GM12864 (cell line): ENCODE measurements around the gene PLXNC1.

Source experiments
- DNase-seq: peaks from one replicate; pipeline ENCODE4 v3.0.0-alpha.2; 2011; ENCODE audit warnings: low read depth
- H3K4me3 ChIP-seq: 2 replicates; pipeline ENCODE4 v1.5.1; 2011; ENCODE audit warnings: mild to moderate bottlenecking, low read depth, low read length, control low read depth
- CTCF ChIP-seq: IDR thresholded peaks from 2 replicates; pipeline ENCODE4 v1.5.1; 2011; ENCODE audit warnings: low read depth, mild to moderate bottlenecking, moderate library complexity, low read length, control low read depth, inconsistent platforms; ENCODE audit errors: missing control alignments

PLXNC1 gene

DNA sequence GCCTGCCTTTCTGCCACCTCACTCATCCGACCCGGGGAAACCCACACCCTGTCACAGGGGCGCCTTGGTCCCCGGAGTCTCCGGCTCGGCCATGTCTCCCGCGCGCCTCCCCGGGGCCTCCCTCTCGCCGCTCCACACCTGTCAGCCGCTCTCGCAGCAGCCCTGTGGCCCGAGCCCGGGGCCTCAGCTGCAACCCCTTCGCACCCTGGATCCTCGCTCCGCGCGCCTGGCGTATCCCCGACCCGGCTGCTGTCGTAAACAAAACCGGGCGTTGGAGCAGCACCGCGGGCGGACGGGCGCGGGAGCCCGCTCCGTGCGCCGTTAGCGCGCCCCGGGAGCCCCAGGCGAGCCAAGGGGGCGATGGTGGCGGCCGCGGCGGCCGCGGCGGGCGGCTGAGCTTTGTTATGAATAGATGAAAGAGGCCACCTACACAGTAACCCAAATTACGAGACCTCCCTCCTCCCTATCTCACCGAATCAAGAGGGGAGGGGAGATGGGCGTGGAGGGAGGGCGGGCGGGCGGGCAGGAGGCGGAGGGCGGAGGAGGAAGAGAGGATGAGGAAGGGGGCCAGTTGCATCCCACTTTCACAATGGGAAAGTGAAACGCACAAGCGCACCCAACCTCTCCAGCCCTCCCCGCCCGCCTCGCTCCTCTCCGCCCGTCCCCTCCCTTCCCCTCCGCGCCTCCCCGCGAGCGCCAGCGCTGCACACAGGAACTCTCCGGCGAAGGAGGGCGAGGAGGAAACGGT lies at the start of gene PLXNC1:
TSS of gene PLXNC1 (plus strand) at position 587 of the 748 bp plus-strand sequence. CDS start 395 bp downstream, outside the sequence.
- H3K4me3 ChIP-seq = peak within 1 kb of the TSS; percentile 94
- no peak for DNase-seq
- TF ChIP-seq CTCF = no peak

DNA sequence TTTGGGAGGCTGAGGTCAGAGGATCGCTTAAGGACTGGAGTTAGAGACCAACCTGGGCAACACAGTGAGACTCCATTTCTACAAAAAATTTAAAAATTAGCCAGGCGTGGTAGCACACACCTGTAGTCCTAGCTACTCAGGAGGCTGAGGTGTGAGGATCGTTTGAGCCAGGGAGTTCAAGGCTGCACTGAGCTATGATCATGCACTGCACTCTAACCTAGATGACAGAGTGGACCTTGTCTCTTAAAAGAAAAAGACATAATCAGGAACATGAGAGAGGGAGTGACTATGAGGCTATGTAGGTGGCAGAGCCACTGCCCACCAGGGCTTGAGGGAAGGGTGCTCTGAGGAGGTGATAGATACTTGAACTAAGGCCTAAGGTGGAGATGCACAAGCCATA lies 49.2 kb upstream of the PLXNC1 start:
- TF ChIP-seq CTCF = no peak
- no peak overlapping the region for H3K4me3 ChIP-seq
- no peak for DNase-seq

- no peak for TF ChIP-seq CTCF
- H3K4me3 ChIP-seq = no peak overlapping the region
- no peak for DNase-seq
Observed at GRCh38 chr12:94099632-94100031, 48.7 kb upstream of the PLXNC1 start.

- no peak overlapping the region for H3K4me3 ChIP-seq
- TF ChIP-seq CTCF = no peak
- DNase-seq = no peak
Observed at GRCh38 chr12:94100211-94100627, 48.2 kb upstream of the PLXNC1 start.

GRCh38 chr12:94100990-94101737 lies 47.2 kb upstream of the PLXNC1 start:
- TF ChIP-seq CTCF = peak; percentile 86
- DNase-seq = peak; percentile 31
- peak overlapping the region; percentile 64 for H3K4me3 ChIP-seq

DNA sequence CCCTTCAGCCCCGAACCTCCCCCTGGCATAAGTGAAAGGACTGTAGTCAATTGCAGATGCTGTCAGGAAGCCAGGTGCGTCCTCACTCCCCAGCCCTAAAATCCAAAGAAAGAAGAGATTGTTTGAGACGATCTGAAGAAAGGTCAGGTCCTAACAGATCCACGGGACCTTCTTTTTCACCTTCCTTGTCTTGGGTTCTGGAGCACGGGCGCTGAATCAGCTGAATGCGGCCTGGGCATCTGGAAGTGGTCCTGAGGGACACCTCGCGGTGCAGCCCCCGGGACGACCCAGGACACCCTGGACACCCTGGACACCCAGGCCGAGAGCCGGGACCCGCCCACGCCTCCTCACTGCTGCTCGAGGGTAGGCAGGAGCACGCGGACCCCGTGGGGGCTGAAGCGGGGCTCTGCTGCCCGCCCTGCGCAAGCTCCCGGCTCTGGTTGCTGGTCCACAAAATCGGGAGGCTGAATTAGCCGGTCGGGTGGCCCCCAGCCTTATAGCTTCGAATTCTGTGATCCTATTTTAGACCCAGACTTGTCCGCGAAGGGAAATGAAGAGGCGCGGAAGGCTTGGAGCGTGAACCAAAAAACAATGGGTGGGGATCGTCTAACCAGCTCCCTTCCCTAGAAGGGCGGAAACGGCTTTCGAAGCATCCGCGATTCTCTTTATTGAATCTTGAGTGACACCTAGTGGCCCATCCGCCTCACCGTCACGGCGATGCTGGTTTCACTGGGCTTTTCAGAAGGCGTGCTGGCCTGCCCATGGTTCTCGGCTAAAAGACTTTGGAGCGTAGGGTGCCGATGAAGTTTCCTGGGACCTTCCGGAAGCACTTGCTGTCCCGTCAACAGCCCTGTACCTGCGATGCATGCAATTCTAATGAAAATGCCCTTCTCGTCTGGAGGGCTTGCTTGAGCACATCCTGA lies 46.4 kb upstream of the PLXNC1 start:
- TF ChIP-seq CTCF = peak; percentile 80
- peak overlapping the region; percentile 64 for H3K4me3 ChIP-seq

More for the DNA sequence above, 46.4 kb upstream of the PLXNC1 start:
- peak; percentile 64 for DNase-seq
